ENCODE data around the gene CD47.

DNA sequence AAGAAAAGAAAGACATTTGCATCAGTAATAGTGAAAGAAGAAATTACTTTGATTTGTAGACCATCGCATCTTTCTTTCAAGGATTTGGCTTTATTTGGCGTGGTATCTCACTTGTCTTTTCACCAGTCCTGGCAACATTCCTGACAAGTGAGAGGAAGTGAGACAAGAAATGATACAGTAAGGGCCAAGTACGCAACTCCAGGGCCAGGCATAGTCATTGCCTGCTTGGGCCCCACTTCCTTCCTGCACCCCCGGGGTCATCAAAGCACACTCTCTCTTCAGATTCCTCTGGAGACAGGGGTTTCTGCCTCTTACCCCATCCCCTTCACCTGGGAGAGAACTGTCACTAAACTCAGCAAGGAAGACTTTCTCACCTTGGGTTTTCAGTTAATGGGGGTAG lies 55.1 kb downstream of the CD47 start:
- TF ChIP-seq, protein P1, sequence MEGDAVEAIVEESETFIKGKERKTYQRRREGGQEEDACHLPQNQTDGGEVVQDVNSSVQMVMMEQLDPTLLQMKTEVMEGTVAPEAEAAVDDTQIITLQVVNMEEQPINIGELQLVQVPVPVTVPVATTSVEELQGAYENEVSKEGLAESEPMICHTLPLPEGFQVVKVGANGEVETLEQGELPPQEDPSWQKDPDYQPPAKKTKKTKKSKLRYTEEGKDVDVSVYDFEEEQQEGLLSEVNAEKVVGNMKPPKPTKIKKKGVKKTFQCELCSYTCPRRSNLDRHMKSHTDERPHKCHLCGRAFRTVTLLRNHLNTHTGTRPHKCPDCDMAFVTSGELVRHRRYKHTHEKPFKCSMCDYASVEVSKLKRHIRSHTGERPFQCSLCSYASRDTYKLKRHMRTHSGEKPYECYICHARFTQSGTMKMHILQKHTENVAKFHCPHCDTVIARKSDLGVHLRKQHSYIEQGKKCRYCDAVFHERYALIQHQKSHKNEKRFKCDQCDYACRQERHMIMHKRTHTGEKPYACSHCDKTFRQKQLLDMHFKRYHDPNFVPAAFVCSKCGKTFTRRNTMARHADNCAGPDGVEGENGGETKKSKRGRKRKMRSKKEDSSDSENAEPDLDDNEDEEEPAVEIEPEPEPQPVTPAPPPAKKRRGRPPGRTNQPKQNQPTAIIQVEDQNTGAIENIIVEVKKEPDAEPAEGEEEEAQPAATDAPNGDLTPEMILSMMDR (IDR thresholded peaks at IDR 0.05), result no peak
- TF ChIP-seq ZFX (IDR thresholded peaks at IDR 0.05; ENCODE audit: borderline replicate concordance), result no peak

Data from 22Rv1 (cell line).